T-cell (primary cell): ENCODE measurements around the gene NARS2. TPM values are rescaled to one million over a fixed set of nuclear protein-coding genes. Genes with fewer than 3 reads are reported as not detected.
"Not testable (repeated sequence)": the region's sequence is repeated elsewhere in the genome, so short reads cannot be mapped to it uniquely, and the experiment has no call there.

Experiments
- ATAC-seq, 4 experiments: fragments of 200-7000 bp in 3 of 4; fragments of 150-1000 bp in 1 of 4; cut with Tn5 transposase; replicated peaks in 1 of 4; 1 replicate in 3 of 4; 2 replicates in 1 of 4; pipeline ENCODE4 v1.10.0; 2021; ENCODE audit warnings: moderate library complexity in 3 of 4, mild to moderate bottlenecking in 2 of 4, moderate number of reproducible peaks in 1 of 4
- CTCF ChIA-PET, 2 donors: fragments of 300-600 bp; sonication (Branson Sonifier 250); formaldehyde crosslinking; loops; one replicate each; lab custom pipeline; 2022; ENCODE audit warnings: antibody characterized with exemption in 2 of 2; lab: Charles Lee
- POLR2A ChIA-PET, 2 donors: fragments of 300-600 bp; sonication (Branson Sonifier 250); formaldehyde crosslinking; loops; one replicate each; lab custom pipeline; 2022; ENCODE audit warnings: antibody characterized with exemption in 2 of 2; lab: Charles Lee
- DNase-seq, 35 experiments: peaks; one replicate each; pipeline versions ENCODE4 v3.0.0 to v3.0.0-alpha.2; 2013 to 2023
- H3K27ac ChIP-seq: one replicate; pipeline ENCODE4 v1.5.1; 2013; ENCODE audit warnings: low read length
- H3K27me3 ChIP-seq, 2 experiments: replicated peaks in 1 of 2; 1 replicate in 1 of 2; 2 replicates in 1 of 2; pipeline versions ENCODE4 v1.6.1 to v1.7.0; 2013; ENCODE audit warnings: low read length in 1 of 2, mixed read lengths in 1 of 2; ENCODE audit not compliant: control insufficient read depth in 2 of 2, insufficient read depth in 2 of 2; ENCODE audit errors: extremely low read depth in 1 of 2
- H3K36me3 ChIP-seq, 2 donors: 1 replicate in 1 of 2; 2 replicates in 1 of 2; pipeline versions ENCODE4 v1.6.1 to v1.7.0; 2013; ENCODE audit warnings: low read length in 1 of 2; ENCODE audit not compliant: control insufficient read depth in 2 of 2, insufficient read depth in 1 of 2; ENCODE audit errors: extremely low read depth in 1 of 2
- H3K4me1 ChIP-seq, 2 experiments: 1 replicate in 1 of 2; 2 replicates in 1 of 2; pipeline versions ENCODE4 v1.6.1 to v1.7.0; 2013; ENCODE audit warnings: low read length in 2 of 2, mixed read lengths in 1 of 2; ENCODE audit not compliant: insufficient read depth in 2 of 2, control insufficient read depth in 1 of 2; ENCODE audit errors: extremely low read depth in 1 of 2
- H3K4me3 ChIP-seq, 2 donors: 1 replicate in 1 of 2; 2 replicates in 1 of 2; pipeline versions ENCODE4 v1.5.1 to v1.7.0; 2013; ENCODE audit warnings: mild to moderate bottlenecking in 2 of 2, low read length in 1 of 2, moderate library complexity in 1 of 2; ENCODE audit not compliant: control insufficient read depth in 1 of 2; ENCODE audit errors: extremely low read depth in 1 of 2
- H3K9me3 ChIP-seq: 2 replicates; pipeline ENCODE4 v1.7.0; 2013
- H3K27ac Mint-ChIP-seq, 2 donors: one replicate each; pipeline ENCODE4 v1.8.0; 2020 to 2021; ENCODE audit warnings: mild to moderate bottlenecking in 2 of 2, mixed read lengths in 2 of 2
- H3K27me3 Mint-ChIP-seq, 2 donors: one replicate each; pipeline ENCODE4 v1.8.0; 2021 to 2022; ENCODE audit warnings: mixed read lengths in 2 of 2
- H3K36me3 Mint-ChIP-seq: one replicate; pipeline ENCODE4 v1.8.0; 2021; ENCODE audit warnings: mixed read lengths
- H3K4me1 Mint-ChIP-seq, 3 donors: one replicate each; pipeline ENCODE4 v1.8.0; 2020 to 2022; ENCODE audit warnings: mixed read lengths in 3 of 3, mild to moderate bottlenecking in 1 of 3
- H3K4me3 Mint-ChIP-seq, 3 donors: one replicate each; pipeline ENCODE4 v1.8.0; 2020 to 2022; ENCODE audit warnings: mild to moderate bottlenecking in 3 of 3, mixed read lengths in 3 of 3, moderate library complexity in 3 of 3
- H3K9me3 Mint-ChIP-seq, 3 donors: one replicate each; pipeline ENCODE4 v1.8.0; 2020 to 2022; ENCODE audit warnings: mixed read lengths in 3 of 3
- whole genome bisulfite sequencing: methylation state at CpG from one replicate; pipeline ENCODE4 v1.1.5; 2013; ENCODE audit warnings: missing lambda C conversion rate; ENCODE audit not compliant: insufficient coverage; 5-methylcytosine and 5-hydroxymethylcytosine counted together
- total RNA-seq, 35 experiments: library from RNA in 6 of 35; stranded (reverse) in 6 of 35; fragments of 120-200 nt in 1 of 35; gene quantifications; one replicate each; pipeline versions ENCODE4 v1.2.1 to v1.2.4 and lab custom pipeline; 2013 to 2026

NARS2 gene
- total RNA-seq, 5 donors from 2014 or later (not counting 1 experiment from before 2014, with no cell fraction given), result 12.1 to 17.6 (median 13.3) TPM

- H3K27ac Mint-ChIP-seq, H3K9me3 ChIP-seq, H3K36me3 Mint-ChIP-seq, DNase-seq, ATAC-seq, H3K4me1 ChIP-seq, H3K27me3 ChIP-seq, H3K4me1 Mint-ChIP-seq, H3K36me3 ChIP-seq, H3K9me3 Mint-ChIP-seq, H3K4me3 ChIP-seq, H3K4me3 Mint-ChIP-seq, H3K27ac ChIP-seq, POLR2A ChIA-PET: not testable (repeated sequence)
- peaks cover 16 to 20% of the 10 kb centered on the region in 2 donors for H3K27me3 Mint-ChIP-seq
- CTCF ChIA-PET, result interaction anchor here in 1 of 2 donors (0.6 kb wide), 1 partner anchor 948 kb away, joined by 6 read pairs; no protein-coding TSS in a partner anchor
- no CpG with 5 or more reads among the region's 2 CpGs for WGBS
These were observed 22.9 kb upstream of the NARS2 start for GRCh38 chr11:78597579-78597978.

GRCh38 chr11:78595436-78596130, 20.9 kb upstream of the NARS2 start:
- H3K4me3 Mint-ChIP-seq, result no peak overlapping the region
- peaks cover 7 to 8% of the 10 kb centered on the region in 2 donors for H3K27me3 Mint-ChIP-seq
- CTCF ChIA-PET, result no interaction called here
- POLR2A ChIA-PET, result no interaction called here
- Histone ChIP-seq H3K4me3 (no peak overlapping the region), H3K27me3 (peaks cover 0 to 2% of the 10 kb centered on the region in 2 experiments), H3K36me3 (no peaks in the 10 kb centered on the region), H3K4me1 (no peaks in the 10 kb centered on the region), H3K9me3 (no peaks in the 10 kb centered on the region), H3K27ac (no peak overlapping the region)
- H3K4me1 Mint-ChIP-seq, result no peaks in the 10 kb centered on the region
- 98% methylated on average over 6 of the region's 16 CpGs for WGBS
- peaks cover 0 to 4% (median 0%) of the 10 kb centered on the region in 3 donors for H3K9me3 Mint-ChIP-seq
- H3K36me3 Mint-ChIP-seq, result no peaks in the 10 kb centered on the region
- ATAC-seq (no peak), DNase-seq (no peak)
- H3K27ac Mint-ChIP-seq, result no peak overlapping the region

- no peak overlapping the region for H3K4me3 ChIP-seq
- CTCF ChIA-PET, result no interaction called here
- peaks cover 0 to 2% of the 10 kb centered on the region in 2 experiments for H3K27me3 ChIP-seq
- 94% methylated on average over 2 of the region's 3 CpGs for WGBS
- POLR2A ChIA-PET, result no interaction called here
- ATAC-seq (no peak), DNase-seq (no peak)
- no peaks in the 10 kb centered on the region for H3K9me3 ChIP-seq
- Mint-ChIP-seq H3K36me3 (no peaks in the 10 kb centered on the region), H3K4me3 (no peak overlapping the region), H3K27me3 (peaks cover 3 to 5% of the 10 kb centered on the region in 2 donors), H3K9me3 (peaks cover 0 to 4% (median 0%) of the 10 kb centered on the region in 3 donors), H3K27ac (no peak overlapping the region), H3K4me1 (no peaks in the 10 kb centered on the region)
- no peaks in the 10 kb centered on the region for H3K4me1 ChIP-seq
- H3K36me3 ChIP-seq, result no peaks in the 10 kb centered on the region
- H3K27ac ChIP-seq, result no peak overlapping the region
These were observed 20.1 kb upstream of the NARS2 start for GRCh38 chr11:78594814-78595213.

GRCh38 chr11:78588517-78588916, 13.9 kb upstream of the NARS2 start:
- no peak for ATAC-seq
- no peak for DNase-seq
- no peak overlapping the region for H3K27ac ChIP-seq
- no peak overlapping the region for H3K4me3 ChIP-seq
- H3K9me3 Mint-ChIP-seq, result peaks cover 3 to 16% (median 9%) of the 10 kb centered on the region in 3 donors
- no peak overlapping the region for H3K4me3 Mint-ChIP-seq
- H3K4me1 Mint-ChIP-seq, result no peaks in the 10 kb centered on the region
- WGBS, result 69% methylated on average over 3 of the region's 3 CpGs
- no peak overlapping the region for H3K27ac Mint-ChIP-seq
- H3K27me3 ChIP-seq, result no peaks in the 10 kb centered on the region
- H3K4me1 ChIP-seq, result no peaks in the 10 kb centered on the region
- peaks cover 5 to 16% of the 10 kb centered on the region in 2 donors for H3K27me3 Mint-ChIP-seq
- CTCF ChIA-PET, result no interaction called here
- H3K36me3 Mint-ChIP-seq, result no peaks in the 10 kb centered on the region
- H3K9me3 ChIP-seq, result no peaks in the 10 kb centered on the region
- POLR2A ChIA-PET, result no interaction called here
- H3K36me3 ChIP-seq, result no peaks in the 10 kb centered on the region

GRCh38 chr11:78587446-78587845, 12.8 kb upstream of the NARS2 start:
- H3K4me3 ChIP-seq, result no peak overlapping the region
- H3K27ac Mint-ChIP-seq, result no peak overlapping the region
- H3K27me3 Mint-ChIP-seq, result peaks cover 5 to 16% of the 10 kb centered on the region in 2 donors
- no peaks in the 10 kb centered on the region for H3K36me3 ChIP-seq
- POLR2A ChIA-PET, result no interaction called here
- H3K27ac ChIP-seq, result no peak overlapping the region
- 94% methylated on average over 1 of the region's 3 CpGs for WGBS
- CTCF ChIA-PET, result interaction anchor here (0.9 to 1.5 kb wide), 3 partner anchors 13 to 438 kb away, joined by 3 to 7 read pairs (median 5); partner anchors contain the start of gene NARS2 (in 1 of the 2)
- H3K36me3 Mint-ChIP-seq, result no peaks in the 10 kb centered on the region
- no peaks in the 10 kb centered on the region for H3K27me3 ChIP-seq
- H3K9me3 Mint-ChIP-seq, result peaks cover 3 to 25% (median 10%) of the 10 kb centered on the region in 3 donors
- H3K9me3 ChIP-seq, result no peaks in the 10 kb centered on the region
- no peak for DNase-seq
- H3K4me1 ChIP-seq, result no peaks in the 10 kb centered on the region
- no peak overlapping the region for H3K4me3 Mint-ChIP-seq
- no peaks in the 10 kb centered on the region for H3K4me1 Mint-ChIP-seq
- ATAC-seq, result no peak

GRCh38 chr11:78586452-78587046, 11.9 kb upstream of the NARS2 start:
- POLR2A ChIA-PET, result no interaction called here
- ATAC-seq (no peak), DNase-seq (peak in 1 of 35 experiments; percentile 43)
- Mint-ChIP-seq H3K27ac (no peak overlapping the region), H3K9me3 (peaks cover 3 to 29% (median 10%) of the 10 kb centered on the region in 3 donors), H3K4me3 (no peak overlapping the region), H3K36me3 (peaks cover 4% of the 10 kb centered on the region), H3K4me1 (no peaks in the 10 kb centered on the region), H3K27me3 (peaks cover 5 to 16% of the 10 kb centered on the region in 2 donors)
- no peaks in the 10 kb centered on the region for H3K9me3 ChIP-seq
- no CpG with 5 or more reads among the region's 1 CpG for WGBS
- no peaks in the 10 kb centered on the region for H3K27me3 ChIP-seq
- CTCF ChIA-PET, result interaction anchor here (0.6 to 1.5 kb wide), 8 partner anchors 12 to 1684 kb away, joined by 3 to 7 read pairs (median 4); partner anchors contain the start of genes ALG8 (in 1 of the 2) and NARS2 (in 1 of the 2)
- no peak overlapping the region for H3K4me3 ChIP-seq
- H3K36me3 ChIP-seq, result no peaks in the 10 kb centered on the region
- H3K27ac ChIP-seq, result no peak overlapping the region
- H3K4me1 ChIP-seq, result no peaks in the 10 kb centered on the region
